ENCODE results near the gene ZNF568.

DNA sequence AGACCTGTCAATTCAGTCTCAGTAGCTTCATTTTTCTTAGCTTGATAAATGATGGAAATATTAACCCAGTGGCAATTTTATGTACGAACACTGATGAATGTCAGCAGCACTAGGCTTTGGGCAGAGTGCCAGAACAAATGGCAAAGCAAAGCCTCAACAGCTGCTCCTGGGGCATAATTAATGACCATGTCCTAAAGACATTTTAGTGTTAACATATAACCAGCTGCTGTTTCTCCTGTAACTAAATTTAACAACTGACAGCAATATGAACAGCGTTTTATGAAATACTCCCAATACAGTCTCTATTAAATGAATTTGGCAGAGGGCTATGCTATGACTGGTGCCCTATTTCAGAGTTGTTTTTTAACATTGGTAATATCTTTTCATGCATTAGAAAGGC is 47.1 kb downstream of the ZNF568 start:
- TF ChIP-seq BACH2 (CRISPR knock-in tag; IDR thresholded peaks at IDR 0.05; ENCODE audit: borderline replicate concordance) (no peak), RARB (CRISPR knock-in tag; IDR thresholded peaks at IDR 0.05) (no peak)
- TF ChIP-seq, protein P1, sequence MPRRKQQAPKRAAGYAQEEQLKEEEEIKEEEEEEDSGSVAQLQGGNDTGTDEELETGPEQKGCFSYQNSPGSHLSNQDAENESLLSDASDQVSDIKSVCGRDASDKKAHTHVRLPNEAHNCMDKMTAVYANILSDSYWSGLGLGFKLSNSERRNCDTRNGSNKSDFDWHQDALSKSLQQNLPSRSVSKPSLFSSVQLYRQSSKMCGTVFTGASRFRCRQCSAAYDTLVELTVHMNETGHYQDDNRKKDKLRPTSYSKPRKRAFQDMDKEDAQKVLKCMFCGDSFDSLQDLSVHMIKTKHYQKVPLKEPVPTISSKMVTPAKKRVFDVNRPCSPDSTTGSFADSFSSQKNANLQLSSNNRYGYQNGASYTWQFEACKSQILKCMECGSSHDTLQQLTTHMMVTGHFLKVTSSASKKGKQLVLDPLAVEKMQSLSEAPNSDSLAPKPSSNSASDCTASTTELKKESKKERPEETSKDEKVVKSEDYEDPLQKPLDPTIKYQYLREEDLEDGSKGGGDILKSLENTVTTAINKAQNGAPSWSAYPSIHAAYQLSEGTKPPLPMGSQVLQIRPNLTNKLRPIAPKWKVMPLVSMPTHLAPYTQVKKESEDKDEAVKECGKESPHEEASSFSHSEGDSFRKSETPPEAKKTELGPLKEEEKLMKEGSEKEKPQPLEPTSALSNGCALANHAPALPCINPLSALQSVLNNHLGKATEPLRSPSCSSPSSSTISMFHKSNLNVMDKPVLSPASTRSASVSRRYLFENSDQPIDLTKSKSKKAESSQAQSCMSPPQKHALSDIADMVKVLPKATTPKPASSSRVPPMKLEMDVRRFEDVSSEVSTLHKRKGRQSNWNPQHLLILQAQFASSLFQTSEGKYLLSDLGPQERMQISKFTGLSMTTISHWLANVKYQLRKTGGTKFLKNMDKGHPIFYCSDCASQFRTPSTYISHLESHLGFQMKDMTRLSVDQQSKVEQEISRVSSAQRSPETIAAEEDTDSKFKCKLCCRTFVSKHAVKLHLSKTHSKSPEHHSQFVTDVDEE (CRISPR knock-in tag; IDR thresholded peaks at IDR 0.05) = no peak

All from SK-N-SH treated with all-trans-retinoic acid at 6 μM for 48 hours (cell line).